ENCODE results near the gene EFR3B.
"Not testable (repeated sequence)": the region's sequence is repeated elsewhere in the genome, so short reads cannot be mapped to it uniquely, and the experiment has no call there.

The EFR3B gene

GRCh38 chr2:25076749-25077148, 34.9 kb downstream of the EFR3B start:
- no peak for DNase-seq

- DNase-seq, result no peak
Measured at GRCh38 chr2:25077789-25078169, 35.9 kb downstream of the EFR3B start.

- no peak for DNase-seq
Measured at GRCh38 chr2:25078170-25079049, 36.5 kb downstream of the EFR3B start.

- no peak for DNase-seq
Measured at GRCh38 chr2:25079050-25079635, 37.3 kb downstream of the EFR3B start.

GRCh38 chr2:25081237-25081790, 39.4 kb downstream of the EFR3B start:
- DNase-seq, result no peak

- no peak for DNase-seq
Measured at GRCh38 chr2:25082002-25082622, 40.2 kb downstream of the EFR3B start.

GRCh38 chr2:25085761-25086560, 44.1 kb downstream of the EFR3B start:
- no peak for DNase-seq

GRCh38 chr2:25088817-25089516, 47.1 kb downstream of the EFR3B start:
- DNase-seq, result no peak

- DNase-seq, result no peak
Measured at GRCh38 chr2:25089605-25090315, 47.9 kb downstream of the EFR3B start.

- DNase-seq, result no peak
Measured at GRCh38 chr2:25090801-25091200, 48.9 kb downstream of the EFR3B start.

GRCh38 chr2:25091265-25091664, 49.4 kb downstream of the EFR3B start:
- no peak for DNase-seq

- no peak for DNase-seq
Measured at GRCh38 chr2:25098056-25098455, 56.2 kb downstream of the EFR3B start.

GRCh38 chr2:25098670-25099486, 57.0 kb downstream of the EFR3B start:
- DNase-seq, result no peak

GRCh38 chr2:25102352-25102751, 60.5 kb downstream of the EFR3B start:
- DNase-seq, result not testable (repeated sequence)

GRCh38 chr2:25103287-25103871, 61.5 kb downstream of the EFR3B start:
- no peak for DNase-seq

- no peak for DNase-seq
Measured at GRCh38 chr2:25104736-25105135, 62.9 kb downstream of the EFR3B start.

- DNase-seq, result no peak
Measured at GRCh38 chr2:25105336-25106085, 63.6 kb downstream of the EFR3B start.

GRCh38 chr2:25109822-25110221, 67.9 kb downstream of the EFR3B start:
- DNase-seq, result no peak

- DNase-seq, result no peak
Measured at GRCh38 chr2:25112113-25112512, 70.2 kb downstream of the EFR3B start.

All from activated gamma-delta T cell (primary cell).